A673 (cell line): ENCODE measurements around the gene FNDC3B.

Source experiments
- CTCF ChIP-seq: fragments of 300-800, 200-600 bp; sonication (generic); conservative IDR thresholded peaks from 2 replicates; pipeline ENCODE4 v1.5.1; 2017; ENCODE audit warnings: low read depth, mild to moderate bottlenecking, antibody characterized with exemption, low read length, moderate library complexity, mixed read lengths
- EZH2 ChIP-seq: fragments of 200-600 bp; sonication (generic); IDR thresholded peaks from 2 replicates; pipeline ENCODE4 v1.6.1; 2017; ENCODE audit warnings: borderline replicate concordance, low read depth, mild to moderate bottlenecking, mixed read lengths, antibody characterized with exemption, low read length; ENCODE audit not compliant: poor library complexity, severe bottlenecking

- TF ChIP-seq CTCF (no peak), EZH2 (no peak)
These were observed 100.3 kb downstream of the FNDC3B start for GRCh38 chr3:172139528-172140276.
